Measurements from ENCODE around the gene STAT2.

DNA sequence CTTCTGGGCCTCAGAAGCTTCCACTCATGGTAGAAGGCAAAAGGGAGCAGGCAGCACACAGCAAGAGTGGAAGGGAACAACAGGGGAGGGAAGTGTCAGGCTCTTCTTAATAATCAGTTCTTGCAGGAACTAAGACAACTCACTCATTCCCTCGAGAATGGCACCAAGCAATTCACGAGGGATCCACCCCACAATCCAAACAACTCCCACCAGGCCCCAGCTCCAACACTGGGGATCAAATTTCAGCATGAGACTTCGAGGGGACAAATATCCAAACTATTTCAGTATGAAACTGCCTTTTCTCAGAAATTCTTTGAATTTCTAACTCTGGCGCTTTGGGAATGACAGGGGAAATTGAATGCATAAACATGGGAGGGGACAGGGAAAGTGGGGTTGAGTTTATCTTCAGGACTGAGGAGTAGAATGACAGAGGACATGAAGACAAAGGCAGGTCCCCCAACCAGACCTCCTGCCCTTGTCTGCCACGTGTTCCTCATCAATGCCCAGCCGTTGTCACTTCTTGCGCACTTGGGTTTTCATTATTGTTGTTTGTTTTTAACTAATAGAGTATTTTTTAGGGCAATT is 27.3 kb upstream of the STAT2 start:
- TF ChIP-seq FOXA1 (IDR thresholded peaks at IDR 0.05; ENCODE audit: borderline replicate concordance) (no peak), ZNF717 (CRISPR knock-in tag; IDR thresholded peaks at IDR 0.05) (no peak), TCF7L2 (IDR thresholded peaks at IDR 0.05; ENCODE audit: low read depth, low read length) (no peak), CUX1 (CRISPR knock-in tag; IDR thresholded peaks at IDR 0.05) (no peak)
- TF ChIP-seq, protein P1, sequence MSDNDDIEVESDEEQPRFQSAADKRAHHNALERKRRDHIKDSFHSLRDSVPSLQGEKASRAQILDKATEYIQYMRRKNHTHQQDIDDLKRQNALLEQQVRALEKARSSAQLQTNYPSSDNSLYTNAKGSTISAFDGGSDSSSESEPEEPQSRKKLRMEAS (CRISPR knock-in tag; IDR thresholded peaks at IDR 0.05) = no peak
- TF ChIP-seq, protein P2, sequence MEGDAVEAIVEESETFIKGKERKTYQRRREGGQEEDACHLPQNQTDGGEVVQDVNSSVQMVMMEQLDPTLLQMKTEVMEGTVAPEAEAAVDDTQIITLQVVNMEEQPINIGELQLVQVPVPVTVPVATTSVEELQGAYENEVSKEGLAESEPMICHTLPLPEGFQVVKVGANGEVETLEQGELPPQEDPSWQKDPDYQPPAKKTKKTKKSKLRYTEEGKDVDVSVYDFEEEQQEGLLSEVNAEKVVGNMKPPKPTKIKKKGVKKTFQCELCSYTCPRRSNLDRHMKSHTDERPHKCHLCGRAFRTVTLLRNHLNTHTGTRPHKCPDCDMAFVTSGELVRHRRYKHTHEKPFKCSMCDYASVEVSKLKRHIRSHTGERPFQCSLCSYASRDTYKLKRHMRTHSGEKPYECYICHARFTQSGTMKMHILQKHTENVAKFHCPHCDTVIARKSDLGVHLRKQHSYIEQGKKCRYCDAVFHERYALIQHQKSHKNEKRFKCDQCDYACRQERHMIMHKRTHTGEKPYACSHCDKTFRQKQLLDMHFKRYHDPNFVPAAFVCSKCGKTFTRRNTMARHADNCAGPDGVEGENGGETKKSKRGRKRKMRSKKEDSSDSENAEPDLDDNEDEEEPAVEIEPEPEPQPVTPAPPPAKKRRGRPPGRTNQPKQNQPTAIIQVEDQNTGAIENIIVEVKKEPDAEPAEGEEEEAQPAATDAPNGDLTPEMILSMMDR (IDR thresholded peaks at IDR 0.05 in 2 of 3, conservative IDR thresholded peaks at IDR 0.05 in 1 of 3; ENCODE audit: insufficient read depth in 2 of 3, low read depth in 1 of 3, low read length in 3 of 3) = no peak

Data from K562 (cell line).